Esophagus muscularis mucosa (tissue), 4 donors: Measurements from ENCODE around the gene OGA. TPM values are rescaled to one million over a fixed set of nuclear protein-coding genes. Genes with fewer than 3 reads are reported as not detected.

Experiments
- DNase-seq: peaks from one replicate; pipeline ENCODE4 v3.0.0-alpha.2; 2017; ENCODE audit errors: extremely low spot score
- H3K27ac ChIP-seq, 4 donors: fragments of 200-600 bp; sonication (generic); replicated peaks in 1 of 4; 1 replicate in 3 of 4; 2 replicates in 1 of 4; pipeline ENCODE4 v1.5.1; 2016 to 2019; ENCODE audit warnings: mild to moderate bottlenecking in 1 of 4
- H3K27me3 ChIP-seq, 4 donors: fragments of 200-600 bp; sonication (generic); one replicate each; pipeline versions ENCODE4 v1.5.1 to v1.6.0; 2016 to 2019
- H3K36me3 ChIP-seq, 4 donors: fragments of 200-600 bp; sonication (generic); one replicate each; pipeline ENCODE4 v1.5.1; 2016 to 2019
- H3K4me1 ChIP-seq, 4 donors: fragments of 200-600 bp; sonication (generic); one replicate each; pipeline ENCODE4 v1.5.1; 2016 to 2019
- H3K4me3 ChIP-seq, 4 donors: fragments of 200-600 bp; sonication (generic); 1 replicate in 2 of 4; 2 replicates in 2 of 4; pipeline ENCODE4 v1.5.1; 2016 to 2019; ENCODE audit warnings: mild to moderate bottlenecking in 4 of 4, moderate library complexity in 1 of 4
- H3K9me3 ChIP-seq, 4 donors: fragments of 200-600 bp; sonication (generic); 1 replicate in 3 of 4; 2 replicates in 1 of 4; pipeline ENCODE4 v1.5.1; 2016 to 2019
- EP300 ChIP-seq: sonication (generic); formaldehyde crosslinking; IDR thresholded peaks from one replicate; pipeline ENCODE4 v1.6.1; 2017; ENCODE audit warnings: antibody characterized with exemption
- POLR2A ChIP-seq: fragments of 450-650 bp; IDR thresholded peaks from one replicate; pipeline ENCODE4 v1.6.1; 2017; ENCODE audit warnings: antibody characterized with exemption, moderate library complexity, mild to moderate bottlenecking, low read depth
- POLR2AphosphoS5 ChIP-seq, 2 donors: sonication (generic); formaldehyde crosslinking; IDR thresholded peaks; one replicate each; pipeline ENCODE4 v1.6.1; 2017; ENCODE audit warnings: antibody characterized with exemption in 2 of 2
- WGBS: methylation state at CpG from one replicate; pipeline ENCODE4 v1.1.5; 2018; 5-methylcytosine and 5-hydroxymethylcytosine counted together
- intact Hi-C: fragments of 100-400 bp; cut with DNase I; formaldehyde crosslinking; loops from one replicate; pipeline ENCODE4 v1.15.1; 2023
- total RNA-seq, 4 donors: library from RNA; depleted of rRNA; stranded (reverse); fragments of >200 nt; gene quantifications; one replicate each; pipeline versions ENCODE4 v1.1.0 to v1.2.1, GENCODE V29; 2016
- TF ChIP-seq, protein P1 (sequence below), 3 experiments: fragments of 200-600 bp in 2 of 3; fragments of 450-650 bp in 1 of 3; sonication (generic) in 2 of 3; IDR thresholded peaks; one replicate each; pipeline ENCODE4 v1.5.1; 2017 to 2019; ENCODE audit warnings: antibody characterized with exemption in 3 of 3, mild to moderate bottlenecking in 2 of 3, moderate library complexity in 1 of 3

Gene OGA
- total RNA-seq, 4 donors from 2014 or later: 85.4 to 131 (median 101) TPM

DNA sequence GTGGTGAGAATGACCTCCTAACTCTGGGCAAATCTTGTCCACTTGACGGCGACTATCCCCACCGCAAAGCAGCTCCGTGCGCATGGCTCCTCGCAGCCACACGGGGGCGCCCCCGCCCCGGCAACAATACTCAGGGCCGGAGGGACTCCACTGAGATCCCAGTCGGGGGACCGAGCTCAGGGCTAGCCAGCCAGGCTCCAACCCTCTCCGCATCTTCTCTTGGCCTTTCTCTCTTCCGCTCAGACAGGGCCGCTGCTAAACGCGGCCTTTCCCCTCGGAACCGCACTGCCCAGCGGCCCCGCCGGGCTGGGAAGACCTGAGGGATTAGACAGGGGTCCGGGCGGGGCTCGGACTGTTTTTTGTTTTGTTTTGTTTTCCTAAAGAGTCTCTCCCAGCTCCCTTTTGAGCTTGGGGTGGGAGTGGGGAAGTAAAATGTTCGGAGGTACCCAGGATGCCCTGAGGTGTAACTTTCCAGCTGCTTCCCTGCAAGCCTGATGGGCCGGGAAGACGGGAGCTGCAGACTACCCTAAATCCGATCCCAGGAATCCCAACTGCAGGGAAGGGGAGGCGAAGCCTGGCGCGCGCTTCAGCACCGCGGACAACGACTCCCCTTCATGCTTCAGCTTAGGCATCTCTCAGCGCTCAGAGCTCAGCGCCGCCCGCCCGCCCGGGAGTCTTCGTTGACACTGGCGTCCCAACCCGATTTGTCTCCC, 22.7 kb upstream of the OGA start:
- H3K27ac ChIP-seq: no peak overlapping the region
- under 1% methylated on average over 32 of the region's 46 CpGs for WGBS
- peaks cover 28 to 57% (median 42%) of the 10 kb centered on the region in 4 donors for H3K4me1 ChIP-seq
- no peak for DNase-seq
- peaks cover 0 to 10% (median 4%) of the 10 kb centered on the region in 4 donors for H3K36me3 ChIP-seq
- TF ChIP-seq EP300 (no peak), POLR2A (no peak), POLR2AphosphoS5 (IDR thresholded peaks at IDR 0.05) (peak in 1 of 2 donors; percentile 28)
- TF ChIP-seq, protein P1, sequence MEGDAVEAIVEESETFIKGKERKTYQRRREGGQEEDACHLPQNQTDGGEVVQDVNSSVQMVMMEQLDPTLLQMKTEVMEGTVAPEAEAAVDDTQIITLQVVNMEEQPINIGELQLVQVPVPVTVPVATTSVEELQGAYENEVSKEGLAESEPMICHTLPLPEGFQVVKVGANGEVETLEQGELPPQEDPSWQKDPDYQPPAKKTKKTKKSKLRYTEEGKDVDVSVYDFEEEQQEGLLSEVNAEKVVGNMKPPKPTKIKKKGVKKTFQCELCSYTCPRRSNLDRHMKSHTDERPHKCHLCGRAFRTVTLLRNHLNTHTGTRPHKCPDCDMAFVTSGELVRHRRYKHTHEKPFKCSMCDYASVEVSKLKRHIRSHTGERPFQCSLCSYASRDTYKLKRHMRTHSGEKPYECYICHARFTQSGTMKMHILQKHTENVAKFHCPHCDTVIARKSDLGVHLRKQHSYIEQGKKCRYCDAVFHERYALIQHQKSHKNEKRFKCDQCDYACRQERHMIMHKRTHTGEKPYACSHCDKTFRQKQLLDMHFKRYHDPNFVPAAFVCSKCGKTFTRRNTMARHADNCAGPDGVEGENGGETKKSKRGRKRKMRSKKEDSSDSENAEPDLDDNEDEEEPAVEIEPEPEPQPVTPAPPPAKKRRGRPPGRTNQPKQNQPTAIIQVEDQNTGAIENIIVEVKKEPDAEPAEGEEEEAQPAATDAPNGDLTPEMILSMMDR (IDR thresholded peaks at IDR 0.05): peak; percentile 73 to 89 (median 76)
- intact Hi-C loops: loop anchor here (2.0 kb wide), 1 partner anchor 170 kb away; no protein-coding TSS in a partner anchor
- H3K9me3 ChIP-seq: no peaks in the 10 kb centered on the region
- peaks cover 0 to 8% (median 0%) of the 10 kb centered on the region in 4 donors for H3K27me3 ChIP-seq
- H3K4me3 ChIP-seq: peak overlapping the region; percentile 41 to 46 (median 42)

DNA sequence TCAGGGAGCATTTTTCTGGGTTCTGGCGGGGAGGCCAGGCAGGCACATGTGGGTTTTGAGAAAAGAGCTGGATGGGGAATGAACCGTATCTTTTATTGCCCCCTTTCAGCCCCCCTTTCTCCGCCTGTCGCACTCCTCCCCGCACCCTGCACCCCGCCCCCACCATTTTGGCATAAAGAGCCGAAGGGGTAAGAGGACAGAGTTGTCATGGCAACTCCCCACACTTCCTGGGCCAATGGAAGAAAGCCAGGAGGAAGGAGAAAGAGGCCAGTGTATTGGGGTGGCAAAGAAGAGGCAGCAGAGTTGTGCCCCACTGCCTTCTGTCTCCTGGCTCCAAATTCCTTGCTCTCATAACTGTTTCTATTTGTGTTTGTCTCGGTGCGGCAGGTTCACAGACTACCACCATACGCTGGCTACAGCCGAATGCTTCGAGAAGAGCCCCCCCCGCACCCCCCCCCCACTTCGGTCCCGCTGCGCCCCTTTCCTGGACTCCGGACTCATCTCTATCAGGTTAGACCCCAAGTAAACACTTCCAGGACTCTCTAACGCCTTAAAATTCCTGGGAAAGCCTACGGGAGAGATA, 21.9 kb upstream of the OGA start:
- TF ChIP-seq POLR2AphosphoS5 (IDR thresholded peaks at IDR 0.05): no peak
- no peak for TF ChIP-seq POLR2A
- TF ChIP-seq, protein P1 (IDR thresholded peaks at IDR 0.05): no peak
- TF ChIP-seq EP300: no peak
- H3K9me3 ChIP-seq: no peaks in the 10 kb centered on the region
- peaks cover 0 to 5% (median 0%) of the 10 kb centered on the region in 4 donors for H3K27me3 ChIP-seq
- peaks cover 0 to 4% (median 2%) of the 10 kb centered on the region in 4 donors for H3K36me3 ChIP-seq
- peaks cover 29 to 58% (median 42%) of the 10 kb centered on the region in 4 donors for H3K4me1 ChIP-seq
- H3K27ac ChIP-seq: no peak overlapping the region
- DNase-seq: no peak
- 5% methylated on average over 18 of the region's 19 CpGs for WGBS
- intact Hi-C loops: loop anchor here (2.0 kb wide), 1 partner anchor 171 kb away; no protein-coding TSS in a partner anchor
- H3K4me3 ChIP-seq: peak overlapping the region; percentile 41 to 46 (median 42)

DNA sequence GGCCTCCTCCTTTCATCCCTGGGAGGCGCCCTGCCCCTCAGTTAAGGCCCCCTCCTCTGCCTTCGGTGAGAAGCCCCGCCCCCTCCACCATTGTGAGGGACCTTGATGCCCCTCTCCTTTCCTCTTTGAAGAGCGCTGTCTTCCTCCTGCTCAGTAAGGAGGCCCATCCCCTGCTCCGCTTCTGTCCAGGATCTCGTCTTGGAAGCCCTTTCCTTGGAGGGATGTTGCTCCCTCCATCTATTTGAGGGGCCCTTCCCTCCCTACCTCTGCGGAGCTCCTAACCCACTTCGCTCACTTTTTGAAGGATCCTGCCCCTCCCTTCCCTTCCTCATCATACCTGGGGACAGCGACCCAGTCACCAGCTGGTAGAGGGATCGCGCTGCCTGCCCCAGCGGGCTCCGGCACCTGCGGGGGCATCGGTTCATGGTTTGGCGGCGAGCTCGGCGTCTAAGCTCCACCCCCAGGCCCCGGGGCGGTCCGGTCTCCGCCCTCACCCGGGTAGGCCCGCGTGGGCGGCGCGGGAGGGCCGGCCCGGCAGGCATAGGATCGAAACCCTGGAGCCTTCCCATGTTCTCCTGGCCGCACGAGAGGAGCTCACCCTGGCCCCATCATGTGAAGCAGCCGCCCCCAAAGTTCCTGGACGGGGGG, 21.3 kb upstream of the OGA start:
- H3K9me3 ChIP-seq: no peaks in the 10 kb centered on the region
- H3K4me1 ChIP-seq: peaks cover 30 to 57% (median 42%) of the 10 kb centered on the region in 4 donors
- peaks cover 0 to 4% (median 0%) of the 10 kb centered on the region in 4 donors for H3K36me3 ChIP-seq
- DNase-seq: no peak
- intact Hi-C loops: loop anchor here (2.0 kb wide), 1 partner anchor 171 kb away; no protein-coding TSS in a partner anchor
- H3K27me3 ChIP-seq: no peaks in the 10 kb centered on the region
- no peak overlapping the region for H3K27ac ChIP-seq
- peak overlapping the region; percentile 41 to 46 (median 42) for H3K4me3 ChIP-seq
- 17% methylated on average over 18 of the region's 36 CpGs for WGBS
- TF ChIP-seq POLR2AphosphoS5 (IDR thresholded peaks at IDR 0.05) (no peak), POLR2A (no peak), EP300 (no peak)
- TF ChIP-seq, protein P1 (IDR thresholded peaks at IDR 0.05): no peak

DNA sequence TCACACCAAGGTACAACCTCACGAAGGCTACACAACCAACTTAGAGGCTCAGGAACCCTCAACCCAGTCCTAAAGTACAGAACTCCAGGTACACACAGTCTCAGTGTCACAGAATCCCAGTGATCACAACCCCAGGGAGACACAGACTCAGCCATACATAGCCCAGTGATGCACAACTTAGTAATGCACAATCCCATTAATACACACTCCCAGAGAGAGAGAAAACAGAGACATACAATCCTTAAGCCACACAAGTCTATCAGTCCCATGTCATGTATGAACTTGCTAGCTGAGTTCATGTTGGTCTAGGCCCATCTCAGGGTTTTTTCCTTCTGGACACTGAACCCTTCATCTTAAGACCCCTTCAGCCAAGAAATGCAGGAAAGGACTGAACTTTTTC, 20.8 kb upstream of the OGA start:
- intact Hi-C loops: no loop called here
- 91% methylated on average over 1 of the region's 1 CpG for WGBS
- peaks cover 36 to 52% (median 37%) of the 10 kb centered on the region in 4 donors for H3K4me1 ChIP-seq
- DNase-seq: no peak
- H3K4me3 ChIP-seq: no peak overlapping the region
- H3K9me3 ChIP-seq: no peaks in the 10 kb centered on the region
- TF ChIP-seq EP300: no peak
- TF ChIP-seq, protein P1 (IDR thresholded peaks at IDR 0.05): no peak
- TF ChIP-seq POLR2AphosphoS5 (IDR thresholded peaks at IDR 0.05): no peak
- no peak for TF ChIP-seq POLR2A
- H3K36me3 ChIP-seq: peaks cover 0 to 4% (median 0%) of the 10 kb centered on the region in 4 donors
- H3K27ac ChIP-seq: no peak overlapping the region
- H3K27me3 ChIP-seq: no peaks in the 10 kb centered on the region
